Right ventricle myocardium inferior (tissue), 1 donor: ENCODE measurements around the gene SLC12A7. TPM values are rescaled to one million over a fixed set of nuclear protein-coding genes. Genes with fewer than 3 reads are reported as not detected.
A peak's percentile ranks its signal among the peaks of the same experiment; 100 is the strongest.
"Not testable (repeated sequence)": the region's sequence is repeated elsewhere in the genome, so short reads cannot be mapped to it uniquely, and the experiment has no call there.

ENCODE experiments used
- ATAC-seq: fragments of 200-7000 bp; cut with Tn5 transposase; one replicate; pipeline ENCODE4 v1.9.1; 2020; ENCODE audit warnings: mild to moderate bottlenecking, moderate library complexity
- DNase-seq: peaks from one replicate; pipeline ENCODE4 v3.0.0; 2021; ENCODE audit errors: missing footprints
- intact Hi-C: fragments of 100-400 bp; cut with DNase I; formaldehyde crosslinking; loops from one replicate; pipeline ENCODE4 v1.11.0; 2022
- total RNA-seq: library from RNA; stranded (reverse); fragmentation: NEBNext Ultra II Directional; extraction: Animal tissue kit (Norgen Biotek cat#: 25700); gene quantifications from one replicate; pipeline ENCODE4 v1.2.1, GENCODE V29; 2021
- donor health status: DM: no; HTN: yes; CAD: no; lungs with severe emphysema.

Gene SLC12A7
- total RNA-seq, 1 donor from 2014 or later = 179 TPM

DNA sequence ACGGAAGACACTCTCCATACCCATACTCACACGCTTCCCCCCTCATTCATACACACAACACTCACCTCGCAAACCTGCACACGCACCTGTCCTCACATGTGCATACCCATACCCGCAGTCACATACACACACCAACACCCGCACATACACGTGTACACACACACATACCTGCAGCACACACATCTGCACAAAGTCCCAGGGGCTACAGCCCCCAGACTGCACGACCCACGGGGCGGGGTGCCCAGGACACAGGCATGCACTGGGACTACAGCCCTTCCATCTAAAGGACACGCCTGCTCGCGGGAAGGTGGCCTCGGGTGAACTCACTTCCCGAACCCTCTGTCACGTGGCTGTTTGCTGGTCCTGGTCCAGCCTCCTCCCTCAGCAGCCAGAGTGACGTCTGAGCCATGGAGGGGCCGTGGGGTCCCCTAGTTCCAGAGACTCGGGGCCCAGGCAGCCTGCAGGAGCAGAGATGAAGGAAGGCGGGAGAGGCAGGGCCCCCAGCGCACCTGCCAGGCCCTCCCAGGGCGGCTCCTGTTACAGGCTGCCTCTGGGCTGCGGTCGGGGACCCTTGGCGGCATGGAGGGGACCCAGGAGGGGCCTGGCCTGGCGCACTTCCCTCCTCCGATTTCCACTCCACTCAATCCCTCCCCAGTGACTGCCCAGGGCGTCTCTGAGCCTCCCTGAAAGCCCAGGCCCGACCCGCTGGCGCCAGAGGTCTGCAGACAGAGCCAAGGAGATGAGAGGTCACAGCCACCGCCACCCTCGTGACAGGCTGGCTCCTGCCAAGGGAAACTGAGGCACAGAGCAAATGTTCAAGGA, 8.1 kb downstream of the SLC12A7 start:
- peak; percentile 91 for DNase-seq
- peak; percentile 67 for ATAC-seq
- intact Hi-C loops = loop anchor here (2.0 kb wide), 1 partner anchor 21 kb away; no protein-coding TSS in a partner anchor

DNA sequence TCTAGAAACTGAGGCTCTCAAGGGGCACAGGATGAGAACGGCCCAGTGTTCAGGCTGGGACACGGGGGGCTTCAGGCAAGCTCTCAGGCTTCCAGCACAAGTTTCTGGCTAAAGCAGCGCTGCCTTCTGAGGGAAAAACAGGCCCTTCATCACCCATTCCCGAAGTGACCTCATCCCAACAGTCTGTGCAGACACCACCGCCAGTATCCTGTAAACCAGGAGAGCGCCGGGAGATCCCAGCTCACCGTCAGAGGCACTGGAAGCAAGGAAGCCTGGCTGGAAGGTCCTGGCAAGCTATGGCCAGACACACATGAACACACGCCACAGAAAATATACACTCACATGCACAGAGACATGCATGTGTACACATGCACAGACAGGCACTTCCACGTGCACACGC, 8.8 kb downstream of the SLC12A7 start:
- ATAC-seq (no peak), DNase-seq (no peak)
- intact Hi-C loops = loop anchor here (2.0 kb wide), 1 partner anchor 22 kb away; no protein-coding TSS in a partner anchor

DNA sequence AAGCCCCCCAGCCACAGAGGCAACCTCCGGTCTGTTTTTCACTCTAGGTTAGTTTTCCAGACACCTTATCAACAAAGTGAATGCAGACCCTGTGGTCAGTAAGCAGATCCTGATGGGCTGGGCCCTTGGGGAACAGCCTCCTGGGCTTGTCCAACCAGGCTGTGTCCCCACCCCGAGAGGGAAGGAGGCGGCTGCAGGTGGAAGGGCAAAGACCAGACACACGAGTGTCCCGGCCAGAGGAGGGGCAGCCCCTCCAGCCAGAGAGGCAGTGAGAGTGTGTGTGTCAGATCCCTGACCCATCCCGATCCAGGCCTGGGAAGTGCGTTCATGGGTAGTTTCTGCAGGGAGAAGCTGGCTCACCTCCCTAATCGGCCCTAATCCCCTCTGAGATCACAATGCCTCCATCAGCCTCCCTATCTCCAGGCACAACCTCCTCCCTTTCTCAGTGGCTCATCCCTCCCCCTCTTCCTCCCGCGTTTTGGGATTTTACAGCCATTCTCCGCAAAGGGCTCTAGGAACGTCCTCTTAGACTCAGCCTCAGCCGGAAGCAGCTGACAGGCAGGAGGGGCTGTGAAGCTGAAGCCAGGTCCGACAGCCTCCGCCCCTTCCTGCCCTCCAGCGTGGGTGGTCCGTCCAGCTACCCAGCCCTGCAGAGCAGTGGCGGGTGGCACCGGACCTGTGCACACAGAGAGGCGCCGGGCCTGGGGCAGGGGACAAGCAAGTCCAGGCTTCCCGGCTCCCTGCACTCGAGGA, 9.7 kb downstream of the SLC12A7 start:
- no peak for DNase-seq
- intact Hi-C loops = loop anchor here (2.0 kb wide), 1 partner anchor 23 kb away; no protein-coding TSS in a partner anchor
- ATAC-seq = peak; percentile 10

DNA sequence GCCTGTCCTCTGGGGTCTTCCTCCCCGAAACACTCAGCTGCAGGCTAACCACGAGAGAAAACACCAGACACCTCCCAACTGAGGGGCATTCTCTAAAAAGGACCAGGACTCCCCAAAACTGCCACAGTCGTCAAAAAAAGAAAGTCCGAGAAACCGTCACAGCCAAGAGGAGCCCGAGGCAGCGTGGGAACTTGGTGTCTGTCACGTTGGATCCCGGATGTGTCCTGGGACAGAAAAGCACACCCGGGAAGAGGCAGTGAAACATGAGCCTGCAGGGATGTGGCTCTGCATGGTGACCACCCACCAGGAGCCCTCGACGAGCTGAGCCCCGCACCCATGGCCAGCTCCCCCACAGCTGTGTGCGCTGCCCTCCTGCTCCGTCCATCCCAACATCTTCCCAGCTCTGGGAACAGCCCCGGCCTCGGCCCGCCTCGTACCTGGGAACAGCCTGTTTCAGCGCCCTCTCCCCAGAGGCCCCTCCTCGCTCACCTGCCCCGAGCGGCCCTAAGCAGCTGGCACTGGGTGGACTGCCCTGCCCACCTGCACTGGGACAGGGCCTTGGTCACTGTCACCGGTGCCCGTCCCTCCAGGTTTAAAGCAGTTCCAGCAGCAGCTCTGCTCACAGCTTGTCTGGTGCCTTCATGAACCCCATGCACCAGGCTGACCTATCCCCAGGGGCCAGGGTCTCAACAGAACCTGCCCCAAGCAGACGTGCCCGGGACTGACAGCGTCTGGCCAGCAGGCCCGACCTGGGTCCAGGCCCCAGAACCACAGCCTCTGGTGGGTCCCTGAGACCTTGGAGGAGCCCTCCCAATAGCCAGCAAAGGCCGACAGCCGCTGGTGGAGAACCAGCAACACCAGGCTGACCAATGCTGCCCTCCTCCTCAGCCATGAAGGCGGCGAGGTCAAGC, 10.9 kb downstream of the SLC12A7 start:
- ATAC-seq = no peak
- intact Hi-C loops = no loop called here
- no peak for DNase-seq

DNA sequence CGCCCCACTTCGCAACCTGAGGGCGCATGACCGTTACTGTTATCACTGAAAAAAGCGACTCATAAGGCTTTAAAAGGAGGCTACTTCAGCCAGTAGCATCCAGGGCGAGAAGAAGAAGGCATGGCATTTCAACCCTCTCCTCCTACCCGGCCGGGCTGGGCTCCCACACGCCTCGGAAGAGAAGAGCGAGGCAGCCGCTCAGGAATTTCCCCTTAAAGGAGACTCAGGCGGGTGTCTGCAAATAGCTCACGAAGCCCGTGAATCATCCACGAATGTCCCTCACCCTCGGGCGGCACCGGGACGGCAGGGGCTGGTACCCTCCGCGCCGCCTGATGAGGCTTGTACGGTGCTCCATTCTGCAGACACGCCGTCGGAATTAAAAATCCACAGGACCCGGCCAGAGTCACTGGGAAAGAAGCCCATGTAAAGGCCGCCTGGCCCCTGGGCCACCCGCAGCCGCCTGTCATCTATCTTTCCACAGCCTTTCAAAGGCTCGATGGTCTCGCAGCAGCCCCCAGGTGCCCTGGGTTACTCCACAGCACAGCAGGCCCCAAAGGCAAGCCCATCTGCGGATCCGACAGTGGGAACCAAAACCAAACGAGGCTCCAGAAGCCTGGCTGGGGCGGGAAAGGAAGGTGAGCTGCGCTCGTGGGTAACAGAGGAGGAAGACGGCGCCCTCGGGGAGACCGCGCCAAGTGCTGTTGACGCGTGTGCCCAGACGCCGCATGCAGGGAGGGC, 11.8 kb downstream of the SLC12A7 start:
- no peak for DNase-seq
- intact Hi-C loops = no loop called here
- no peak for ATAC-seq

DNA sequence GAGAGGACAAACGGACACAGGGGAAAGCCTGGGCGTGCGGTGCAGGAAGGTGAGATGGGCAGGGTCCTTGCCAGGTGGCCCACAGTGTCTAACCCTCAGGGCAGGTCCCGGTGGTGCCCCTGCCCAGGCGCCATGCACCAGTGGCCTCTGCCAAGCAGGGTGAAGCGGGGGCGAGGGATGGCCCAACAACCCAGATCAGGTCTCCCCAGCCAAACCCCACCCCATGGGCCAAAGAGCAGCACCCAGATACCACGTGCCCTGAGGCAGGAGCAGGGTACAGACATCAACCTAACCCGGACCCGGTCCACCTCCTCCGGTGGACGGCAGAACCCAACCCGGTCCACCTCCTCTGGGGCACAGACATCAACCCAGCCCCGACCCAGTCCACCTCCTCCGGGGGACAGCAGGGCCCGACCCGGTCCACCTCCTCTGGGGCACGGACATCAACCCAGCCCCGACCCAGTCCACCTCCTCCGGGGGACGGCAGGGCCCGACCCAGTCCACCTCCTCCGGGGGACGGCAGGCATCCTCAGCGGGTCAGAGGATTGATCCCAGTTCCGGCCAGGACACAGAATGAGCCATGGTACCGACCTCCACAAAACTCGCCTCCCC, 12.8 kb downstream of the SLC12A7 start:
- DNase-seq = no peak
- ATAC-seq = no peak
- intact Hi-C loops = no loop called here

DNA sequence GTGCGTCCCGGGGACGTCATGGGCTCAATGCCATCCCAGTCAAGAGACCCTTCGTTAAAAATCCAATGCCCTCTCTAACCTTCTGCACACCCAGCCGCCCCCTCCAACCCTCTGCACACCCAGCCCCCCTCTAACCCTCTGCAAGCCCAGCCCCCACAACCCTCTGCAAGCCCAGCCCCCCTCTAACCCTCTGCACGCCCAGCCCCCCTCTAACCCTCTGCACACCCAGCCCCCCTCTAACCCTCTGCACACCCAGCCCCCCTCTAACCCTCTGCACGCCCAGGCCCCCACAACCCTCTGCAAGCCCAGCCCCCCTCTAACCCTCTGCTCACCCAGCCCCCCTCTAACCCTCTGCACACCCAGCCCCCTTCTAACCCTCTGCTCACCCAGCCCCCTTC, 13.9 kb downstream of the SLC12A7 start:
- intact Hi-C loops, DNase-seq, ATAC-seq: not testable (repeated sequence)

DNA sequence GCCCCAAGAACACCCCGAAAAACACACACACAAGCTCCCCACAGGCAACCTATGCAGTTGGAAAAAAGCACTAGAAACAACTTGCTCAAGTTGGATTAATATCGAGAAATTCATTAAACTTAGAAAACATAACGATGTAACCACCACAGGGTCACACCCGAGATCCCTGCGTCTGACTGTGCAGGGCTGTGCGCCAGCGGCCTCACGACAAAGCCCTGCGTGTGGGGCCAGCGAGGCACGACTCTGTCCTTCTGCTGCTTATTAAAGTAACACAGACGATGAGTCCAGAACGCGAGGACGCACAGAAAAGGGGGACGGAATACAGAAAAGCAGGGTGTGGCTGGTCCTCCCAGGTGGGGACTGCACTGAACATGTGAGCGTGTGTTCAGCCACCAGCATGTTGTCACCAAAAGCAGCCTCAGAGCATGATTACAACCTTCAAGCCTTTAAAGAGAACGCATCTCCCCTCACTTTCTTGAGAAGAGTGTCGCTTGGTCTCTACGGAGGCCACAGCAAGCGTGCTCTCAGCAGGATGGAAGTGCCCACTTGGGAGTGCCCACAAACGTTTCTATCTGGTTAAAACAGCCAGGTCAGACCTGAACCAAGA, 14.4 kb downstream of the SLC12A7 start:
- intact Hi-C loops = no loop called here
- ATAC-seq (no peak), DNase-seq (no peak)

DNA sequence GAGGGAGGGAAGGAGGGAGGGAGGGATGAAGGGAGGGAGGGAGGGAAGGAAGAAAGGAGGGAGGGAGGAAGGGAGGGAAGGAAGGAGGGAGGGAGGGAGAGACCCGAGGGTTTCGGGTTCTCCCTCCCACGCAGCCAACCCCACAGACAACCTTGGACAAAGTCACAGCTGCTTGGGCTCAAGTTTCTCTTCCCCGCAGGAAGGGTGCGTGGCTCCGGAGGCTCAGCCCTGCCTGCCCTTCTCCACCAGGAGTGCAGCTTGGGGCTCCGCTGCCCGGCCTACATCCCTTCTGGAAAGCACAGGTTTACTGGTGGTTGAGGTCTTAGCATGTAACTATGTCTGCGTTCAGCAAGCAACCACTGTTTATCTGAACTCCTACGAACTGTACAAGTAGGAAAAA, 15.0 kb downstream of the SLC12A7 start:
- no peak for DNase-seq
- no peak for ATAC-seq
- intact Hi-C loops = no loop called here

DNA sequence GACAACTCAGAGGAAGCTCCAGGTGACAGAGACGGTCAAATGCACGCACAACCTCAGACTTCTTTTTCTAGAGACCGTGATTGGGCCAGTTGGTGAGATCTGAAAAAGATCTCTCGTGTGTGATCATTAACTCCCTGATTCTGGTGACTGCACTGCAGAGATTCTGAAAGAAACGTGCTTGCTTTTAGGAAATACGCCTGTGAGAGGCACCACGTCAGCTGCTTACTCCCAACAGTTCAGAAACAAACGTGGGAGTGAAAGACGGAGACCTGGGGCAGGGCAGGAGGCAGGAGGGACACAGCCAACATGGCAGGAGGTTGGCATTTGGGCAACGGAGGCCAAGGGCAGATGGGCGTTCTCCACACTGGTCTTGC, 15.9 kb downstream of the SLC12A7 start:
- DNase-seq (no peak), ATAC-seq (no peak)
- intact Hi-C loops = no loop called here

DNA sequence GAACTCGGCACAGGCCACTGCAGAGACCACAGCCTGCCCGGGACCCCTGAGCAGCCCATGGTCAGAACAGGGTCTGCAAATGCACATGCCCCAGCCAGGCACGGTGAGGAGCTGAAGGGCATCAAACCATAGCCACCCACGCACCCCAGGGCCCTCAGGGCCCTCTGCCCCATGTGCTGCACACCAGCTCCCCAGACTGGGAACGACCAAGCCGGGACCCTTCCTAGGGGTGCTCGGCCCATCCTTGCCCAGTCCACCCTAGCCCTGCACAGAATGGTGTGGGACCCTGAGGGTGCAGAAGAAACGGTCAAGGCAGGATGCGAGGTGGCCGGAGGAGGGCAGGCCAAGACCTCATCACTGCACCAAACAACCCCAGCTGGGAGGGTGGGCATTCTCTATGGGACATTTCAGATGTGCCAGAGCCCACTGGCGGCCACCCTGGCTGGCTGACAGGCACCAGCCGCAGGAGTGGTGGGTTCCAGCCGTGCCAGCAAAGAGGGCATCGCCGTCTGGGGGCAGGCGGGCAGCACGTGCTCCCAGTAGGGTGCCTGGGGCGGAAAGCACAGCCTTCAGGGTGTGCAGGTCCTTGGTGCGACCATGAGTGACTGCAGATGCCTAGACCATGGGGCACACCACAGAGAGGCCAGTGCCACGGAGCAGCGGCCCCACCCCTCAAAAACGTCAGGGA, 16.4 kb downstream of the SLC12A7 start:
- intact Hi-C loops = no loop called here
- no peak for ATAC-seq
- no peak for DNase-seq

DNA sequence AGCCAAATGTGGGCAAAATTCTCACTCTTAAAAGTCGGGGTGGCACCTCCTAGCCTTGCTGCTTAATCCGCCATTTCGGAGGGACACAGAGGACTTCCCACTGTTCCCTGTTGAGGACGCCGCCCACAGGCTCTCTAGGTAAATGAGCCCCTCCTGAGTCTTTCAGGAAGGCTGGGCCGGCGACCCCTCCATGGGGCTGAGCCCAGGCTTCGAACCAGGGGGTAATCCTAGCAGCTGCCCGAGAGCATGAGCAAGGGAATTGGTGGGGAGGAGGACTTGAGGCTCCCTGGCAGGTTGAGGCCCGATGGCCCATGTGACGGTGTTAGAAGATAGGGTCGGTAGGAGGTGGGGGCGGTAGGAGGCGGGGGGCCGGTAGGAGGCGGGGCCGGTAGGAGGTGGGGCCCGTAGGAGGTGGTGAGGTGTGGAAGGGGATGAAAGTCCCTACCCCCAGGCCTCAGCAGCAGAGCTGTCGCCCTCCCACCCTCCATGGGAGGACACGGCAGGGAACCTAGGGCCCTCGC, 17.1 kb downstream of the SLC12A7 start:
- no peak for ATAC-seq
- intact Hi-C loops = loop anchor here (5.0 kb wide), 2 partner anchors 33 to 42 kb away; no protein-coding TSS in a partner anchor
- no peak for DNase-seq

DNA sequence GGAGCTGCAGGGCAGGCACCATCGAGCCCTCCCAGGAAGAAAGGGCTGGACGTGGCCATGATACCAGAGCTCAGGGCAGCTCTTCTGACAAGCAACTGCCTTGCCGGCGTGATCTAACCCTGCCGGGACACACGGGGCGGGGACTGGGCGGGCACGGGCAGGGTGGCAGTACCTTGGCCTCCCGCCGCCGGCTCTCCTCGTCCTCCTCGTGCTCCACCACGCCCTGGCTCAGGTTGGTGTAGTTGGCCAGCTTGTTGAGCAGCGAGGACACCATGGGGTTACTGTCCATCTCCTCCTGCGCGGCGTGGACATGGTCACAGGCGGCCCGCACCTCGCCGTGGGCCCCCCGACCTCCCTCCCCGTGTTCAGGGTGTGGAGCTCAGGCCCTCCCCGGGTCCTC, 18.5 kb downstream of the SLC12A7 start:
- intact Hi-C loops = loop anchor here (2.0 to 5.0 kb wide), 4 partner anchors 25 to 47 kb away; no protein-coding TSS in a partner anchor
- ATAC-seq (peak; percentile 66), DNase-seq (no peak)

DNA sequence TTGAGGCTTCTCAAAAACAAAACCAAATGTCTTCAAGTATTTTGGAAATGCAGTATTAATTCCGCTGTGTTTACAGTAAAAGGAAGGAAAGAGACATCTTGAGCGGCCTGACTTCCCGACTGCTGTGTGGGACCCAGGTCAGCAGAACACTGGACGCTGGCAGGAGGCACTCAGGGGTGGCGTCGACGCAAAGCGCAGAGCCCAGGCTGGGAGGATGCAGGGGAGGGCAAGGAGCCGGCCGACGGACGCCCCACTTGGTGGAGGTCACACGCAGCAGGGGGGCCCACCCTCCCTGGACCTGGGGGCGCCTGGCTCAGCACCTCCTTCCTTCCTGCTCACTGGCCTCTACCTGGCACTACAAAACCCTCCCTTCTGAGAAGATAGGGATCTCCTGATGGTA, 19.7 kb downstream of the SLC12A7 start:
- no peak for DNase-seq
- intact Hi-C loops = loop anchor here (2.0 to 5.0 kb wide), 4 partner anchors 23 to 49 kb away; no protein-coding TSS in a partner anchor
- no peak for ATAC-seq

DNA sequence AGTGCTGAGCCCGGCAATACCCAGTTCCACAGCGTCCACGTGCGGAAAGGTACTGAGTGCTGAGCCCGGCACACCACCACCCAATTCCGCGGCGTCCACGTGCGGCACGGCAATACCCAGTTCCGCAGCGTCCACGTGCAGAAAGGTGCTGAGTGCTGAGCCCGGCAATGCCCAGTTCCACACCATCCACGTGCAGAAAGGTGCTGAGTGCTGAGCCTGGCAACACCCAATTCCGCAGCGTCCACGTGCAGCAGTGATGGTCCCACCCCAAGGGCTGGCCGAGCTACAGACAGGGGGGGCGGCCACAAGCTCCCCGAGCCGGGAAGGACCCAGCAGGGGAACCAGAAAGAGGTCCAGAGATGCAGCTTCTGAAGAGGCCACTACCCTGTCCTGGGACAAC, 20.2 kb downstream of the SLC12A7 start:
- DNase-seq (no peak), ATAC-seq (peak; percentile 18)
- intact Hi-C loops = loop anchor here (2.0 to 5.0 kb wide), 4 partner anchors 23 to 49 kb away; no protein-coding TSS in a partner anchor

DNA sequence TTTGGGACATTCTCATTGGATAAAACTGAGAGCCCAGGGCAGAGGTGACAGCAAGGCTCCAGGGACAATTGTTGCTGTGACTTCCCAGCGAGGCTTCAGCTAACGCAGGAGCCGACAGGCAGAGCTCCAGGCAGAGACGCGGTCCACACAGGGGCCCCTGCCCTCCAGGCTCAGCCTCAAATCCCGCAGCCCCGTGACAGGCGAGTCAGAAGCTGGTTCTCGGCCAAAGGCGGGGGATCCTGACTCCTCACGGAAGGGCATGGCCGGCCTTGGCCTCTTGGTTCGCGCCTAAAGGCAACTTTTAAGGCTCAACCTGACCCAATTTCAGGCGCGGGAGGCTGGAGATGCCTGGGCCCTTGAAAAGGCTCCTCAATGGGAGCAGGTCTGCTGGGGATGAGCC, 21.3 kb downstream of the SLC12A7 start:
- intact Hi-C loops = loop anchor here (5.0 kb wide), 2 partner anchors 37 to 38 kb away; no protein-coding TSS in a partner anchor

More for the DNA sequence above, 21.3 kb downstream of the SLC12A7 start:
- no peak for DNase-seq
- peak; percentile 41 for ATAC-seq
